ENCODE results near the gene PHF1.

PHF1 gene

GRCh38 chr6:33451606-33452005 is 40.8 kb downstream of the PHF1 start:
- H3K36me3 ChIP-seq: no peaks in the 10 kb centered on the region
- H3K27ac ChIP-seq: peak overlapping the region; percentile 87
- TF ChIP-seq, protein P1, sequence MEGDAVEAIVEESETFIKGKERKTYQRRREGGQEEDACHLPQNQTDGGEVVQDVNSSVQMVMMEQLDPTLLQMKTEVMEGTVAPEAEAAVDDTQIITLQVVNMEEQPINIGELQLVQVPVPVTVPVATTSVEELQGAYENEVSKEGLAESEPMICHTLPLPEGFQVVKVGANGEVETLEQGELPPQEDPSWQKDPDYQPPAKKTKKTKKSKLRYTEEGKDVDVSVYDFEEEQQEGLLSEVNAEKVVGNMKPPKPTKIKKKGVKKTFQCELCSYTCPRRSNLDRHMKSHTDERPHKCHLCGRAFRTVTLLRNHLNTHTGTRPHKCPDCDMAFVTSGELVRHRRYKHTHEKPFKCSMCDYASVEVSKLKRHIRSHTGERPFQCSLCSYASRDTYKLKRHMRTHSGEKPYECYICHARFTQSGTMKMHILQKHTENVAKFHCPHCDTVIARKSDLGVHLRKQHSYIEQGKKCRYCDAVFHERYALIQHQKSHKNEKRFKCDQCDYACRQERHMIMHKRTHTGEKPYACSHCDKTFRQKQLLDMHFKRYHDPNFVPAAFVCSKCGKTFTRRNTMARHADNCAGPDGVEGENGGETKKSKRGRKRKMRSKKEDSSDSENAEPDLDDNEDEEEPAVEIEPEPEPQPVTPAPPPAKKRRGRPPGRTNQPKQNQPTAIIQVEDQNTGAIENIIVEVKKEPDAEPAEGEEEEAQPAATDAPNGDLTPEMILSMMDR (IDR thresholded peaks at IDR 0.05): no peak
- H3K27me3 ChIP-seq: no peaks in the 10 kb centered on the region
- H3K9me3 ChIP-seq: no peaks in the 10 kb centered on the region
- H3K4me3 ChIP-seq (ENCODE audit: low read depth in 1 of 2, low read length in 1 of 2): no peak overlapping the region
- H3K4me1 ChIP-seq (ENCODE audit: control insufficient read depth in 1 of 2, insufficient read depth in 1 of 2, low read depth in 1 of 2, low read length in 1 of 2): peaks cover 84 to 88% of the 10 kb centered on the region in 2 experiments

GRCh38 chr6:33452496-33452895 is 41.7 kb downstream of the PHF1 start:
- no peaks in the 10 kb centered on the region for H3K27me3 ChIP-seq
- TF ChIP-seq, protein P1 (IDR thresholded peaks at IDR 0.05): no peak
- peaks cover 75 to 79% of the 10 kb centered on the region in 2 experiments for H3K4me1 ChIP-seq (ENCODE audit: control insufficient read depth in 1 of 2, insufficient read depth in 1 of 2, low read depth in 1 of 2, low read length in 1 of 2)
- H3K9me3 ChIP-seq: no peaks in the 10 kb centered on the region
- peak overlapping the region; percentile 87 for H3K27ac ChIP-seq
- peak overlapping the region in 1 of 2 experiments; percentile 13 for H3K4me3 ChIP-seq (ENCODE audit: low read depth in 1 of 2, low read length in 1 of 2)
- no peaks in the 10 kb centered on the region for H3K36me3 ChIP-seq

GRCh38 chr6:33453393-33454008 is 42.7 kb downstream of the PHF1 start:
- H3K27me3 ChIP-seq: no peaks in the 10 kb centered on the region
- peak overlapping the region; percentile 88 to 89 for H3K4me3 ChIP-seq (ENCODE audit: low read depth in 1 of 2, low read length in 1 of 2)
- no peaks in the 10 kb centered on the region for H3K36me3 ChIP-seq
- H3K9me3 ChIP-seq: no peaks in the 10 kb centered on the region
- peaks cover 65 to 69% of the 10 kb centered on the region in 2 experiments for H3K4me1 ChIP-seq (ENCODE audit: control insufficient read depth in 1 of 2, insufficient read depth in 1 of 2, low read depth in 1 of 2, low read length in 1 of 2)
- H3K27ac ChIP-seq: peak overlapping the region; percentile 87
- TF ChIP-seq, protein P1 (IDR thresholded peaks at IDR 0.05): no peak

- Histone ChIP-seq H3K27ac (peak within 1 kb of the TSS; percentile 87), H3K9me3 (no peaks in the 10 kb centered on the region), H3K27me3 (no peaks in the 10 kb centered on the region), H3K4me1 (ENCODE audit: control insufficient read depth in 1 of 2, insufficient read depth in 1 of 2, low read depth in 1 of 2, low read length in 1 of 2) (peaks cover 57 to 62% of the 10 kb centered on the region in 2 experiments), H3K4me3 (ENCODE audit: low read depth in 1 of 2, low read length in 1 of 2) (peak within 1 kb of the TSS; percentile 88 to 89), H3K36me3 (no peaks in the 10 kb centered on the region)
- TF ChIP-seq, protein P1 (IDR thresholded peaks at IDR 0.05): peak; percentile 59
Measured at GRCh38 chr6:33454009-33454946, 43.5 kb downstream of the PHF1 start, which contains the start of gene ZBTB9. ZBTB9 (plus strand) TSS chr6:33454576; CDS start chr6:33455101, 525 bp downstream.

DNA sequence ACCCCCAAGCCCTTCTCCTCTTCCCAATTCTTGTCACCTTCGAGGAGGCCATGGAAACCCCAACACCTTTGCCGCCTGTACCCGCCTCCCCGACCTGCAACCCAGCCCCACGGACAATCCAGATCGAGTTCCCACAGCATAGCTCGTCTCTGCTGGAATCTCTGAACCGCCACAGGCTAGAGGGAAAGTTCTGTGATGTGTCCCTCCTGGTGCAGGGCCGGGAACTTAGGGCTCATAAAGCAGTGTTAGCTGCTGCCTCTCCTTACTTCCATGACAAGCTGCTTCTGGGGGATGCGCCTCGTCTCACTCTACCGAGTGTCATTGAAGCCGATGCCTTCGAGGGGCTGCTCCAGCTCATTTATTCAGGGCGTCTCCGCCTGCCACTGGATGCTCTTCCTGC is 44.2 kb downstream of the PHF1 start:
- H3K9me3 ChIP-seq: no peaks in the 10 kb centered on the region
- H3K27me3 ChIP-seq: no peaks in the 10 kb centered on the region
- H3K36me3 ChIP-seq: no peaks in the 10 kb centered on the region
- TF ChIP-seq, protein P1 (IDR thresholded peaks at IDR 0.05): no peak
- H3K27ac ChIP-seq: no peak overlapping the region
- peaks cover 49 to 54% of the 10 kb centered on the region in 2 experiments for H3K4me1 ChIP-seq (ENCODE audit: control insufficient read depth in 1 of 2, insufficient read depth in 1 of 2, low read depth in 1 of 2, low read length in 1 of 2)
- H3K4me3 ChIP-seq (ENCODE audit: low read depth in 1 of 2, low read length in 1 of 2): peak overlapping the region; percentile 88 to 89

Data from neutrophil (primary cell).